Astrocyte (in vitro differentiated cells and primary cell): ENCODE results near the gene SEC11C.
"Not testable (repeated sequence)": the region's sequence is repeated elsewhere in the genome, so short reads cannot be mapped to it uniquely, and the experiment has no call there.

Source experiments
- CTCF ChIP-seq: IDR thresholded peaks from 2 replicates; pipeline ENCODE4 v1.5.1; 2011; ENCODE audit warnings: low read depth, mild to moderate bottlenecking, inconsistent platforms, low read length, moderate library complexity; ENCODE audit not compliant: insufficient read depth
- EZH2 ChIP-seq: IDR thresholded peaks from 2 replicates; pipeline ENCODE4 v1.6.1; 2012; ENCODE audit warnings: mild to moderate bottlenecking, low read length, inconsistent platforms; ENCODE audit not compliant: insufficient read depth

DNA sequence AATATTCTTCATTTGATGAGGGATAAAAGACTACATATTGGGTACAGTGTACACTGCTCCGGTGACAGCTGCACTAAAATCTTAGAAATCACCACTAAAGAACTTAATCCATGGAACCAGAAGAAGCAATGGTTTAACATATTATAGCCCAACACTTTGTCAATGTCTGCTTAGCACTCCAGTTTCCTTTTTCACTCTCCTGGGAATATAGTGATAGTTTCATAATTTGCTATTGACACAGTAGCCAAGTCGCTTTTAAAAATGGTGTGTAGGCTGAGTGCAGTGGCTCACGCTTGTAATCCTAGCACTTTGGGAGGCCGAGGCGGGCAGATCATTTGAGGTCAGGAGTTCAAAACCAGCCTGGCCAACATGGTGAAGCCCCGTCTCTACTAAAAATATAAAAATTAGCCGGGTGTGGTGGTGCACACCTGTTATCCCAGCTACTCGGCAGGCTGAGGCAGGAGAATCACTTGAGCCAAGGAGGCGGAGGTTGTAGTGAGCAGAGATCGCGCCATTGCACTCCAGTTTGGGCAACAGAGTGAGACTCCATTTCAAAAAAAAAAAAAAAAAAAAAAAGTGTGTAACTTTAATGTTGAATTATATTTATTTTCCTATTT, 3.2 kb downstream of the SEC11C start:
- not testable (repeated sequence) for TF ChIP-seq CTCF, EZH2
